ENCODE measurements around the gene THY1. TPM values are rescaled to one million over a fixed set of nuclear protein-coding genes. Genes with fewer than 3 reads are reported as not detected.
"Not testable (repeated sequence)": the region's sequence is repeated elsewhere in the genome, so short reads cannot be mapped to it uniquely, and the experiment has no call there.

THY1 gene
- total RNA-seq, 1 donor from 2014 or later = not detected

GRCh38 chr11:119438599-119438998, 15.6 kb upstream of the THY1 start:
- TF ChIP-seq CTCF (IDR thresholded peaks at IDR 0.05) = no peak
- DNase-seq (no peak), ATAC-seq (ENCODE audit: low read depth) (no peak)
- H3K9me3 Mint-ChIP-seq = peaks cover 8% of the 10 kb centered on the region
- H3K27me3 Mint-ChIP-seq = peaks cover 14% of the 10 kb centered on the region
- peaks cover 2% of the 10 kb centered on the region for H3K36me3 Mint-ChIP-seq (ENCODE audit: low read depth)
- no peak overlapping the region for H3K4me3 Mint-ChIP-seq
- peaks cover 5% of the 10 kb centered on the region for H3K4me1 Mint-ChIP-seq
- CTCF ChIA-PET = no interaction called here
- intact Hi-C loops (cut with micrococcal nuclease) = no loop called here
- H3K27ac Mint-ChIP-seq = no peak overlapping the region
- POLR2A ChIA-PET = no interaction called here

DNA sequence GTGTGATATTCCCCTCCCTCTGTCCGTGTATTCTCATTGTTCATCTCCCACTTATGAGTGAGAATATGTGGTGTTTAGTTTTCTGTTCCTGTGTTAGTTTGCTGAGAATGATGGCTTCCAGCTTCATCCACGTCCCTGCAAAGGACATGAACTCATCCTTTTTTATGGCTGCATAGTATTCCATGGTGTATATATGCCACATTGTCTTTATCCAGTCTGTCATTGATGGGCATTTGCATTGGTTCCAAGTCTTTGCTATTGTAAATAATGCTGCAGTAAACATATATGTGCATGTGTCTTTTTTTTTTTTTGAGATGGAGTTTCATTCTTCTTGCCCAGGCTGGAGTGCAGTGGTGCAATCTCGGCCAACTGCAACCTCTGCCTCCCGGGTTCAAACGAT, 14.5 kb upstream of the THY1 start:
- H3K36me3 Mint-ChIP-seq (ENCODE audit: low read depth); H3K4me3 Mint-ChIP-seq; H3K4me1 Mint-ChIP-seq; CTCF ChIA-PET; intact Hi-C loops (cut with micrococcal nuclease); POLR2A ChIA-PET; H3K9me3 Mint-ChIP-seq; DNase-seq; H3K27ac Mint-ChIP-seq; ATAC-seq (ENCODE audit: low read depth): not testable (repeated sequence)
- H3K27me3 Mint-ChIP-seq = peaks cover 14% of the 10 kb centered on the region

- ChIA-PET POLR2A (no interaction called here), CTCF (no interaction called here)
- Mint-ChIP-seq H3K27ac (no peak overlapping the region), H3K4me3 (no peak overlapping the region), H3K36me3 (ENCODE audit: low read depth) (peaks cover 2% of the 10 kb centered on the region), H3K4me1 (peaks cover 5% of the 10 kb centered on the region), H3K27me3 (peaks cover 18% of the 10 kb centered on the region), H3K9me3 (peaks cover 8% of the 10 kb centered on the region)
- TF ChIP-seq CTCF (IDR thresholded peaks at IDR 0.05) = no peak
- ATAC-seq (ENCODE audit: low read depth) = no peak
- intact Hi-C loops (cut with micrococcal nuclease) = no loop called here
- no peak for DNase-seq
These were observed 13.7 kb upstream of the THY1 start for GRCh38 chr11:119436711-119437110.

DNA sequence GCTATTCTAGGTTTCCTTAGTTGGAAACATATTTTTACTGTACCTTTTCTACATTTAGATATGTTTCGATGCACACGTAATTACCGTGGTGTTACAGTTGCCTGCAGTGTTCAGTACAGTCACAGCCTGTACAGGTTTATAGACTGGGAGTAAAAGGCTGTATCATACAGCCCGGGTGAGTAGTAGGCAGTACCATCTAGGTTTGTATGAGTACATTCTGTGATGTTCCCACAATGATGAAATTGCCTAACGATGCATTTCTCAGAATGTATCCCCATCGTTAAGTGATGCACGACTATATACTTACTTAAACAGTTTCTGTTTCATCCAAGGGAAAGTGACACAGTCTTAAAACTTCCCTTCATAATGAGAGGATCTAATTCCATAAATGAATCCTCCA, 13.1 kb upstream of the THY1 start:
- ATAC-seq (ENCODE audit: low read depth) = no peak
- ChIA-PET CTCF (no interaction called here), POLR2A (no interaction called here)
- peaks cover 2% of the 10 kb centered on the region for H3K36me3 Mint-ChIP-seq (ENCODE audit: low read depth)
- no peak overlapping the region for H3K27ac Mint-ChIP-seq
- H3K9me3 Mint-ChIP-seq = peaks cover 8% of the 10 kb centered on the region
- peaks cover 4% of the 10 kb centered on the region for H3K4me1 Mint-ChIP-seq
- intact Hi-C loops (cut with micrococcal nuclease) = no loop called here
- DNase-seq = no peak
- no peak for TF ChIP-seq CTCF (IDR thresholded peaks at IDR 0.05)
- H3K27me3 Mint-ChIP-seq = peaks cover 22% of the 10 kb centered on the region
- no peak overlapping the region for H3K4me3 Mint-ChIP-seq

DNA sequence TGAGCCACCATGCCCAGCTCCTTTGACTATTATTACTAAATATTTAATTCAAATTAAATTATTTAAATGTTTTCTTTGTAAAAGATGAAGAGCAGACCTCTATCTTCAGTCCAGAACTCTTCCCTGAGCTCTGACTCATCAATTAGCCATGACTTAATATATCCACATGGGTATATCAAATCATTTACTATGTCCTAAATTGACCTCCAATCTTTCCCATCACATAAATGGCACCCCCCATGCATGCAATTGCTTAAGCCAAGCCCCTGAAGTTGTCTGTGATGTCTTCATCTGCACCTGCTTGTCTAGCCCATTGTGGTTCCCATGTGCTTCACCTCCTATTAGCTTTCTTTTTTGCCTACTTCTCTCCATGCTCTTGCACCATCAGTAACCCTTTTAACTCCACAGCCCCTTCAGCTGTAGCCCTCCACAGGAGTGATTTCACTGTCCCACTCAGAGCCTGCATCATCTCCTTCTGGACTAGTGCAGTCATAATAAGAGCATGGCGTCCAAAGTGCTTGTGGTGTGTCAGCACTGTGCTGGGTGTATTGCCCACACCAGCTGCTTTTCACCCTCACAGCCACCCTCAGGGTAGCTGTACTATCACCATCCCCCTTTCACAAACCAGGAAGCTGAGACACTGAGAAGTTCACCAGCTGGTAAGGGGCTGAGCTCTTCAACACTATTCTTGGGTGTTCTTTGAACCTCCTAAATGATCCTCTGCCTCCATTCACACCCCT, 11.8 kb upstream of the THY1 start:
- no peak for DNase-seq
- H3K9me3 Mint-ChIP-seq = peaks cover 8% of the 10 kb centered on the region
- H3K4me1 Mint-ChIP-seq = no peaks in the 10 kb centered on the region
- peaks cover 2% of the 10 kb centered on the region for H3K36me3 Mint-ChIP-seq (ENCODE audit: low read depth)
- H3K27ac Mint-ChIP-seq = no peak overlapping the region
- H3K27me3 Mint-ChIP-seq = peaks cover 25% of the 10 kb centered on the region
- CTCF ChIA-PET = no interaction called here
- no peak for ATAC-seq (ENCODE audit: low read depth)
- no peak overlapping the region for H3K4me3 Mint-ChIP-seq
- no peak for TF ChIP-seq CTCF (IDR thresholded peaks at IDR 0.05)
- intact Hi-C loops (cut with micrococcal nuclease) = no loop called here
- POLR2A ChIA-PET = no interaction called here

- ATAC-seq (ENCODE audit: low read depth) (no peak), DNase-seq (no peak)
- H3K36me3 Mint-ChIP-seq (ENCODE audit: low read depth) = peaks cover 2% of the 10 kb centered on the region
- intact Hi-C loops (cut with micrococcal nuclease) = no loop called here
- H3K4me1 Mint-ChIP-seq = no peaks in the 10 kb centered on the region
- ChIA-PET POLR2A (no interaction called here), CTCF (no interaction called here)
- peaks cover 8% of the 10 kb centered on the region for H3K9me3 Mint-ChIP-seq
- H3K27me3 Mint-ChIP-seq = peaks cover 28% of the 10 kb centered on the region
- H3K4me3 Mint-ChIP-seq = no peak overlapping the region
- no peak for TF ChIP-seq CTCF (IDR thresholded peaks at IDR 0.05)
- H3K27ac Mint-ChIP-seq = no peak overlapping the region
These were observed 10.4 kb upstream of the THY1 start for GRCh38 chr11:119433358-119433725.

Measured in activated B cell treated with CpG ODN at 0.5 μM for 24 hours (primary cell).